Measurements from ENCODE around the gene OLFM1.

Gene OLFM1

DNA sequence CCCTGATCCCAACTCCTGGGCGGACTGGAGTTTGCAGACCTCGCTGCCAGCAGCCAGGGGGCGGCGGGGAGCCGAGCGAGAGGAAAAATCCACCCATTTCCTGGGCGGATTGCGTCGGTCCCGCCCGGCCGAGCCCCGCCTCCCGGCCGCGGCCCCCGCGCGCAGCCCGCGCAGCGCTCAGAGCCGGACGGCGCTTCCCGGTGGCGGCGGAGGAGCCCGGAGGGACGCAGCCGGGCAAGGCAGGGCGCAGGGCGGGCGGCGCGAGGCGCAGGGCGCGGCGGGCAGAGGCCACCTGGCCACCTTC, at the start of gene OLFM1:
Gene OLFM1, plus strand, starts transcription at position 180 of the 304 bp plus-strand sequence. CDS start 322 bp downstream, outside the sequence.
- peaks cover 40% of the 10 kb centered on the region for H3K4me1 ChIP-seq (ENCODE audit: control insufficient read depth, insufficient read depth, low read length)
- no peaks in the 10 kb centered on the region for H3K9me3 ChIP-seq (ENCODE audit: control insufficient read depth in 2 of 2, low read length in 2 of 2)
- no peak within 1 kb of the TSS for H3K9ac ChIP-seq (ENCODE audit: low read length in 2 of 2)
- H3K27me3 ChIP-seq (ENCODE audit: control insufficient read depth in 1 of 2, insufficient read depth in 2 of 2, low read length in 2 of 2), result peaks cover 22 to 35% of the 10 kb centered on the region in 2 donors
- peak within 1 kb of the TSS; percentile 2 for H3K27ac ChIP-seq (ENCODE audit: low read length)
- H3K36me3 ChIP-seq (ENCODE audit: control insufficient read depth in 2 of 2, insufficient read depth in 2 of 2, low read length in 2 of 2), result peaks cover 0 to 2% of the 10 kb centered on the region in 2 donors
- peak within 1 kb of the TSS; percentile 42 to 70 for H3K4me3 ChIP-seq (ENCODE audit: low read length in 2 of 2)

DNA sequence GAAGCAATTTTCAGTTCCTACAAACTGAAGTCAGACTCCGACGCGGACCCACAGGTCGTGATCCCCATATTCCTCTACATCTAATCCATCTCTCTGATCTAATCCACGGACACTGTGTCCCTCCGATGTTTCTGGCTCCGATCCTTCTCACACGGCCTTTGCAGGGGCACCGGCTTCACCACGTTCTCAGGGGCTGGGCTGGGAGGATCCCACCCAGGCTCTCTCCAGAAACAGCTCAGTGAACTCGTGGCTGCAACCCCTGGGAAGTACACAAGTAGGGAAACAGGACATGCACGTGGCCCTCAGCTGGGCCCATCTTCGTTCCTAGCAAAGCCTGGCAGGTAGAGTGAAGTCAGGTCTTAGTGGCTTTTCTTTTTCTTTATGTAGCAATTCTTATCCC, 49.1 kb upstream of the OLFM1 start:
- no peak overlapping the region for H3K4me3 ChIP-seq (ENCODE audit: low read length in 2 of 2)
- H3K9ac ChIP-seq (ENCODE audit: low read length in 2 of 2), result no peak overlapping the region
- no peak overlapping the region for H3K27ac ChIP-seq (ENCODE audit: low read length)
- peaks cover 2 to 10% of the 10 kb centered on the region in 2 donors for H3K27me3 ChIP-seq (ENCODE audit: control insufficient read depth in 1 of 2, insufficient read depth in 2 of 2, low read length in 2 of 2)
- H3K36me3 ChIP-seq (ENCODE audit: control insufficient read depth in 2 of 2, insufficient read depth in 2 of 2, low read length in 2 of 2), result no peaks in the 10 kb centered on the region
- H3K4me1 ChIP-seq (ENCODE audit: control insufficient read depth, insufficient read depth, low read length), result no peaks in the 10 kb centered on the region
- no peaks in the 10 kb centered on the region for H3K9me3 ChIP-seq (ENCODE audit: control insufficient read depth in 2 of 2, low read length in 2 of 2)

DNA sequence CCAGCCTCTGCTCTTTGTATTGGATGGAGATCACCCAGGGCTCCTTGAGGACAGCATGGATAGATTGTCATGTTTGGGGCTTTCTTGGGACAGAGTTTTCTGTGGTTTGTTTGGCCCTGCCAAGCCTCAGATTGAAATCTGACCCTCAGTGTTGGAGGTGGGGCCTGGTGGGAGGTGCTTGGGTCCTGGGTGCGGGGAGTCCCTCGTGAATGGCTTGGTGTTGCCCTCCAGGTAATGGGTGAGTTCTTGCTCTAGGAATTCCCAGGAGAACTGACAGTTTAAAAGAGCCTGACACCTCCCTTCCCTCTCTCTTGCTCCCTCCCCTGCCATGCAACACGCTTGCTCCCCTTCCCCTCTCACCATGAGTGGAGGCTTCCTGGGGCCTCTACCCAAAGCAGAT, 48.6 kb upstream of the OLFM1 start:
- H3K27me3 ChIP-seq (ENCODE audit: control insufficient read depth in 1 of 2, insufficient read depth in 2 of 2, low read length in 2 of 2), result peaks cover 3 to 10% of the 10 kb centered on the region in 2 donors
- H3K36me3 ChIP-seq (ENCODE audit: control insufficient read depth in 2 of 2, insufficient read depth in 2 of 2, low read length in 2 of 2), result no peaks in the 10 kb centered on the region
- no peaks in the 10 kb centered on the region for H3K4me1 ChIP-seq (ENCODE audit: control insufficient read depth, insufficient read depth, low read length)
- H3K9ac ChIP-seq (ENCODE audit: low read length in 2 of 2), result no peak overlapping the region
- H3K4me3 ChIP-seq (ENCODE audit: low read length in 2 of 2), result no peak overlapping the region
- H3K27ac ChIP-seq (ENCODE audit: low read length), result no peak overlapping the region
- H3K9me3 ChIP-seq (ENCODE audit: control insufficient read depth in 2 of 2, low read length in 2 of 2), result no peaks in the 10 kb centered on the region

DNA sequence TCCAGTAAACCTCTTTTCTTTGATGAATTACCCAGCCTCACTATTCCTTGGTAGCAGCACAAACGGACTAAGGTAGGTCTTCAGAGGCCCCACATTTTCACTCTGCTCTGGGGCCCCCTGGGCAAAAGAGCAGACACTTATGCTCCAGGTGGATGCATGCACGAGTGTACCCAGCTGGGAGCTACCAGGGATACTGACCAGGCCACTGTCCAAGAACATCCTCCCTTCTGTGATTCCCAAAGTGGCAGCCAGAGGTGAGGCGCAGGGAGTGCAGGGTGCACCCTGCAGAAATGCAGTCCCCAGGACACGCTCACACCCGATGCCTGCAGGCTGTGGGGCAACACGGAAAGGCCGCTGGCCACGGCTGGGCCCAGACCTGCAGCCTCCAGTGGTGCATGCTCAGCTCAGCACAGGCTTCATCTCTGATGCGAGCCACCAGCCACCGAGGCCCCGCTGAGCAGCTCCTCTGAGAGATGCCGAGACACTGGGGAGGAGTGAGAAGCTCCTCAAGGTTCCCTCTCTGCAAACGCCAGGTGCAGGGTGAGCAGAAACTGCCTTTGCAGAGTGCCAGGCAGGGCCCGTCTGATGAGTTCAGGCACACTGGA, 48.1 kb upstream of the OLFM1 start:
- Histone ChIP-seq H3K36me3 (ENCODE audit: control insufficient read depth in 2 of 2, insufficient read depth in 2 of 2, low read length in 2 of 2) (no peaks in the 10 kb centered on the region), H3K4me1 (ENCODE audit: control insufficient read depth, insufficient read depth, low read length) (no peaks in the 10 kb centered on the region), H3K27me3 (ENCODE audit: control insufficient read depth in 1 of 2, insufficient read depth in 2 of 2, low read length in 2 of 2) (peaks cover 3 to 14% of the 10 kb centered on the region in 2 donors)

DNA sequence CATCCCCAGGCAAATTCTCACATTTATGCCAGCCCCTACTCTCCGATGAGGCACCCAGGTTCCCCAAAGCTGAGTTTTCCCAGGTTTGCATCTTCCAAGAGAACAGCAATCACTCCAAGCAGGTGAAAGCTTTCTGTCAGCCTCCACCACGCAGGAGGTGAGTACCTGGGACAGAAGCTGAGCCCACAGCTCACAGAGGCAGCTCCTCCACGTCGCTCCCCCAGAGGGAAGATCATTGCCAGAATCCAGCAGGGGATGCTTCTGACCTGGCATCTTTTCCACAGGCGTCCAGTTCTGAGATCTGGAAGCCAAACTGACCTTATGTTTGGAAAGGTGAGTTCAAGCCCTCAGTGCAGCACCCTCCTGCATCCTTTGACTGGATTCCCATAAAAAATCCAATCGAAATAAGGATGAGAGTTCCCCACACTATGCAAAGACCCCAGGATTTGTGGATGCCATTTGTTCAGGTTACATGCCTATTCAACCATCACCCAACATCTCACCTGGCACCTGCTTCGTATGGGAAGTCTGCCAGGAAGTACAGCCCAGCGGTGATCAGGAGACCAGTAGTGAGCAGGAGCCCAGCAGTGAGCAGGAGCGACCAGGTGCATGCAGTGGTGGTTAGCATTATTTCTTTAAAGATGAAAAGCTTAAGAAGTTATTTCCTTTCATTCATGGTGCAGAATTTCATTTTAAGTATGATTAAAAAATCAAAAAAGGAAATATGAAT, 47.4 kb upstream of the OLFM1 start:
- Histone ChIP-seq H3K9me3 (ENCODE audit: control insufficient read depth in 2 of 2, low read length in 2 of 2) (no peaks in the 10 kb centered on the region), H3K4me3 (ENCODE audit: low read length in 2 of 2) (no peak overlapping the region), H3K27ac (ENCODE audit: low read length) (no peak overlapping the region), H3K36me3 (ENCODE audit: control insufficient read depth in 2 of 2, insufficient read depth in 2 of 2, low read length in 2 of 2) (no peaks in the 10 kb centered on the region), H3K9ac (ENCODE audit: low read length in 2 of 2) (no peak overlapping the region), H3K4me1 (ENCODE audit: control insufficient read depth, insufficient read depth, low read length) (no peaks in the 10 kb centered on the region), H3K27me3 (ENCODE audit: control insufficient read depth in 1 of 2, insufficient read depth in 2 of 2, low read length in 2 of 2) (peaks cover 3 to 14% of the 10 kb centered on the region in 2 donors)

More for the DNA sequence above, 48.1 kb upstream of the OLFM1 start:
- H3K27ac ChIP-seq (ENCODE audit: low read length), result no peak overlapping the region
- H3K9ac ChIP-seq (ENCODE audit: low read length in 2 of 2), result no peak overlapping the region
- no peak overlapping the region for H3K4me3 ChIP-seq (ENCODE audit: low read length in 2 of 2)
- H3K9me3 ChIP-seq (ENCODE audit: control insufficient read depth in 2 of 2, low read length in 2 of 2), result no peaks in the 10 kb centered on the region

DNA sequence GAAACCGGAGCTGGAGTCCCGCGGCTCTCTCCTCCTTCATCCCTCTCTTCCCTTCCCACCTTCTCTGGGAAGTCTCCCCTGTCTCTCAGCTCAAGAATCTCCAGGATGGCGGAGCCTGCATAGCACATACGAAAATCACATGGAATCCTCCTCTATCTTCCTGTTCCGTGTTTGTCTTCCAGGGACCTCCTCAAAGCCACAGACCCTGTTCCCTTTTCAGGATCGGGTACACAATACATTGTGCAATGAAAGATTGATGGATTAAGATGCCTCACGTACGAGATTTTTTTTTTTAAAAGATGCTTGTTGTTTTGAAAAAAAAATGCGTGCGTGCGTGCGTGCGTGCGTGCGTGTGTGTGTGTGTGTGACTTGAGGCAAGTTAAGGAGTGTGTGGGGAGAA, 46.6 kb upstream of the OLFM1 start:
- Histone ChIP-seq H3K4me3 (ENCODE audit: low read length in 2 of 2) (no peak overlapping the region), H3K4me1 (ENCODE audit: control insufficient read depth, insufficient read depth, low read length) (no peaks in the 10 kb centered on the region), H3K27me3 (ENCODE audit: control insufficient read depth in 1 of 2, insufficient read depth in 2 of 2, low read length in 2 of 2) (peaks cover 6 to 19% of the 10 kb centered on the region in 2 donors), H3K9me3 (ENCODE audit: control insufficient read depth in 2 of 2, low read length in 2 of 2) (no peaks in the 10 kb centered on the region), H3K36me3 (ENCODE audit: control insufficient read depth in 2 of 2, insufficient read depth in 2 of 2, low read length in 2 of 2) (no peaks in the 10 kb centered on the region), H3K9ac (ENCODE audit: low read length in 2 of 2) (no peak overlapping the region), H3K27ac (ENCODE audit: low read length) (no peak overlapping the region)

DNA sequence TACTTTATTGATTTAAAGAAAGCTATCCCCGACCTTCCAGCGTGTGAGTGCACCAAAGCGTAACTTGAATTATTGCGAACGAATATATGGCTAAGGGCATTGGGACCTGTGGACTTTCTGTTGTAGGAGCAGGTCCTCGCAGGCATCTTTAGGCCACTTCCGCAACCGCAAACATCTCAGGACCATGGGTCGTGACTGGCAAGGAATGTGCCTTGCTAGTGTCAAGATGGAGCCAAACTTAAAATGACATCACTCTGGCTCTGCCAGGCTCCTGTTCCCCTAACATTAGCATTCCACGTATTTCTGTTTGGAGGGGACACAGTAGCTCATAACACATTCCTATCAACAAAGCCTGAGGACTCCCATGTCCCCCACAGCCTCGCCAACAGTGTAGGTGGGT, 44.1 kb upstream of the OLFM1 start:
- Histone ChIP-seq H3K27ac (ENCODE audit: low read length) (no peak overlapping the region), H3K4me3 (ENCODE audit: low read length in 2 of 2) (no peak overlapping the region), H3K36me3 (ENCODE audit: control insufficient read depth in 2 of 2, insufficient read depth in 2 of 2, low read length in 2 of 2) (no peaks in the 10 kb centered on the region), H3K9ac (ENCODE audit: low read length in 2 of 2) (no peak overlapping the region), H3K27me3 (ENCODE audit: control insufficient read depth in 1 of 2, insufficient read depth in 2 of 2, low read length in 2 of 2) (peaks cover 6 to 19% of the 10 kb centered on the region in 2 donors), H3K9me3 (ENCODE audit: control insufficient read depth in 2 of 2, low read length in 2 of 2) (no peaks in the 10 kb centered on the region), H3K4me1 (ENCODE audit: control insufficient read depth, insufficient read depth, low read length) (no peaks in the 10 kb centered on the region)

DNA sequence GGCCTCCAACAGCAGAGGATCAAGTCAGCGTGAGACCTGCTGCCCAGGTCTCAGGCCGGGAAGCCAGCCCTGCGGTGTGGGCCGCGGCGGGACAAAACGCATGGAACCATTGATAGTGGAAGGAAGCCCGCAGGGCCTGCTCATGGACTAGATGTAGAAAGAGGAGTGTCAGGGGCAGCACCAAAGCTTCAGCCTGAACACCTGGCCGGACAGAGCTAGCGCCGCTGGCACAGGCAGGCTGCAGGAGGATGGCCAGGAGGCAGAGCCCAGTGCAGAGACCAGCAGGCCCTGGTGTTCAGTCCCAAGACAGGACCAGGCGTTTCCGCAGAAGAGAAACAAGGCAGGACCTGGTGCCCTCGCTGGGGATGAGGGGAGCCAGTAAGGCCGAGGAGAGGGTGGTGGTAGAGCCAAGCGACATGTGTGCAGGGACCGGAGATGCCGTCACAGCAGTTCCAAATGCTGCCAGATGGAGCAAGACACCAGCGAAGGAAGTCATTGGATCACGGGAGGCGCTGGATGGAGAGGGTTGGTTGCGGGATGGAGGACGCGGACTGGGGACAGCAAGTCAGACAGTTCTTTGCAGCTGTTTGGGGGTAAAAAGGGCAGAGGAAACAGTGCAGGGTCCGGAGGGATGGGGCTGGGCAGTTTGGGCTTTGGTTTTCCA, 42.1 kb upstream of the OLFM1 start:
- Histone ChIP-seq H3K4me3 (ENCODE audit: low read length in 2 of 2) (no peak overlapping the region), H3K9ac (ENCODE audit: low read length in 2 of 2) (no peak overlapping the region), H3K9me3 (ENCODE audit: control insufficient read depth in 2 of 2, low read length in 2 of 2) (no peaks in the 10 kb centered on the region), H3K36me3 (ENCODE audit: control insufficient read depth in 2 of 2, insufficient read depth in 2 of 2, low read length in 2 of 2) (no peaks in the 10 kb centered on the region), H3K27ac (ENCODE audit: low read length) (no peak overlapping the region), H3K27me3 (ENCODE audit: control insufficient read depth in 1 of 2, insufficient read depth in 2 of 2, low read length in 2 of 2) (peaks cover 6 to 15% of the 10 kb centered on the region in 2 donors), H3K4me1 (ENCODE audit: control insufficient read depth, insufficient read depth, low read length) (no peaks in the 10 kb centered on the region)

DNA sequence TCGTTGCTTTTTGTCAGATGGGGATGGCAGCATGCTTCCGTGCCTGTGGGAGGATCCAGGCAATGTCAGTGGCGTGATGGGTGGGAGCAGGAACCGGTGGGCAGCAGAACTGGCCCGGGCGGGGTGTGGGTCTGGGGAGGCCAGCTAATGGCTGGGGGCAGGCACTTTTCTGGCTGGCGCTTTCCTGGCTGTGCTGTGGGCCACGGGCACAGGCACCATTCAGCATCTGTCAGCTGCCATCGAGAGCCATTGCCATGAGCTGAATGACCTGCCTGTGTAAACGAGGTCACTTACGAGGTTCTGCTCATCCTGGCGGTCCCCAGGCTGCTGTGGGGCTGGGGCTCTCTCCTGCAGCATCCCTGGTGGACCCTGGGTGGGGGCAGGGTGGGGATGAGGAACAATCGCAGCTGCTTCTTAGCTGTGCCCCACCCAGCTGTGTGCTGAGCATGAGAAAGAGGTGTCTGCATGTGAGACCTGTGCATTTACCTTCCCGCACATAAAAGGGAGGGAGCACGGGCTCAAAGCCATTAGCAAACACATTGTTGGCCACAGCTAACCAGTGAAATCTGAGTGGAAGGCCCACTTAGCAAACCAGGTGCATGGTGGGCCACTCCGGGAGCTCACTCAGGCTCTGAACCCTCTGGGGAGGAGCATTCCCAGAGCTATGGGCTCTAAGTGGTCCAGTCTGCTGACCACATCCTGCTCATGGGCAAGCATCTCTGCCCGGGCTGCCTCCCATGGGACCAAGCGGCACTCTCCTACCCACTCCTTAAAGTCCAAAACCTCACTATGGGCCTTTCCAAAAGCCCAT, 41.3 kb upstream of the OLFM1 start:
- peaks cover 6 to 16% of the 10 kb centered on the region in 2 donors for H3K27me3 ChIP-seq (ENCODE audit: control insufficient read depth in 1 of 2, insufficient read depth in 2 of 2, low read length in 2 of 2)
- H3K9ac ChIP-seq (ENCODE audit: low read length in 2 of 2), result no peak overlapping the region

DNA sequence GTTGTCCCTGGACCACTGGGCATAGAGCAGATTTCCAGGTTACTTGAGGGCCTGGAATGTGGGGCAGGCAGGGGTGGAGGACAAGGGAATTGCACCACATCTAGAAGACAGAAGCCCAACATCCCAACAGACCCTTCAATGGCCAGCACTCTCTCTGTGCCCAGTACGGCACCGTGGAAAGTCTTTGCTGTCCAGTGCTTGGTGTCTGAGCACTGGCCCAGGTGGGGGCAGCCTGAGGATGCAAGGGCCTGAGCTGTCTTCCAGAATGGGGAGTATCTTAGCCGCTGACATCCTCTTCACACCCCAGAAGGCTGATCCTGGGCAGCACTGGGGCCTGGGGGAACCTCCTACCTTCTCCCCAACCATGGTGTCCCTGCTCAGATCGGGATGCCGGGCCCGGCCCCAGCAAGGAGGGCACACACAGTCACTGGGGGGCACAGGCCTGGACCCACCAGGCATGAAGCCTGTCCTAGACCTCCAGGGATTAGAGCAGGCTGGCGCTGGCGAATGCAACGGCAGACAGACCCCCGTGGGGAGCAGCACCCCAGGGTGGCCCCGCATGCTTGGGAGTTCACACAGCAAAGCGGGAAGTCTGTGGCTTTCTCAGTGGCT, 40.6 kb upstream of the OLFM1 start:
- no peaks in the 10 kb centered on the region for H3K4me1 ChIP-seq (ENCODE audit: control insufficient read depth, insufficient read depth, low read length)
- no peak overlapping the region for H3K4me3 ChIP-seq (ENCODE audit: low read length in 2 of 2)
- no peak overlapping the region for H3K27ac ChIP-seq (ENCODE audit: low read length)
- H3K9me3 ChIP-seq (ENCODE audit: control insufficient read depth in 2 of 2, low read length in 2 of 2), result no peaks in the 10 kb centered on the region
- no peaks in the 10 kb centered on the region for H3K36me3 ChIP-seq (ENCODE audit: control insufficient read depth in 2 of 2, insufficient read depth in 2 of 2, low read length in 2 of 2)
- H3K27me3 ChIP-seq (ENCODE audit: control insufficient read depth in 1 of 2, insufficient read depth in 2 of 2, low read length in 2 of 2), result peaks cover 6 to 20% of the 10 kb centered on the region in 2 donors
- no peak overlapping the region for H3K9ac ChIP-seq (ENCODE audit: low read length in 2 of 2)

More for the DNA sequence above, 41.3 kb upstream of the OLFM1 start:
- H3K27ac ChIP-seq (ENCODE audit: low read length), result no peak overlapping the region
- no peaks in the 10 kb centered on the region for H3K9me3 ChIP-seq (ENCODE audit: control insufficient read depth in 2 of 2, low read length in 2 of 2)
- no peaks in the 10 kb centered on the region for H3K4me1 ChIP-seq (ENCODE audit: control insufficient read depth, insufficient read depth, low read length)
- H3K4me3 ChIP-seq (ENCODE audit: low read length in 2 of 2), result no peak overlapping the region
- H3K36me3 ChIP-seq (ENCODE audit: control insufficient read depth in 2 of 2, insufficient read depth in 2 of 2, low read length in 2 of 2), result no peaks in the 10 kb centered on the region
